Osteocyte (in vitro differentiated cells): ENCODE results near the gene MPDU1. TPM values are rescaled to one million over a fixed set of nuclear protein-coding genes. Genes with fewer than 3 reads are reported as not detected.

Experiments
- DNase-seq: peaks from one replicate; pipeline ENCODE4 v3.0.0; 2021; ENCODE audit warnings: mixed read lengths; ENCODE audit not compliant: unreplicated experiment; ENCODE audit errors: extremely low spot score
- H3K27ac Mint-ChIP-seq: one replicate; pipeline ENCODE4 v1.8.0; 2021; ENCODE audit warnings: mild to moderate bottlenecking, mixed read lengths; ENCODE audit not compliant: unreplicated experiment
- H3K27me3 Mint-ChIP-seq: one replicate; pipeline ENCODE4 v1.8.0; 2021; ENCODE audit warnings: mixed read lengths; ENCODE audit not compliant: unreplicated experiment
- H3K36me3 Mint-ChIP-seq: one replicate; pipeline ENCODE4 v1.8.0; 2021; ENCODE audit warnings: mixed read lengths; ENCODE audit not compliant: unreplicated experiment
- H3K4me1 Mint-ChIP-seq: one replicate; pipeline ENCODE4 v1.8.0; 2021; ENCODE audit warnings: mixed read lengths; ENCODE audit not compliant: unreplicated experiment
- H3K4me3 Mint-ChIP-seq: one replicate; pipeline ENCODE4 v1.8.0; 2021; ENCODE audit warnings: mild to moderate bottlenecking, moderate library complexity, mixed read lengths; ENCODE audit not compliant: unreplicated experiment
- H3K9me3 Mint-ChIP-seq: one replicate; pipeline ENCODE4 v1.8.0; 2021; ENCODE audit warnings: mixed read lengths; ENCODE audit not compliant: unreplicated experiment
- CTCF ChIP-seq: fragments of 200-600 bp; sonication (generic); IDR thresholded peaks from 2 replicates; pipeline ENCODE4 v1.5.0; 2021; ENCODE audit warnings: antibody characterized with exemption, mild to moderate bottlenecking, moderate library complexity
- total RNA-seq: library from RNA; stranded (reverse); gene quantifications from 2 replicates; pipeline ENCODE4 v1.2.1, GENCODE V29; 2021

The MPDU1 gene
- total RNA-seq, 1 donor from 2014 or later = 42.2 TPM

GRCh38 chr17:7557775-7558543 is 25.7 kb upstream of the MPDU1 start:
- Mint-ChIP-seq H3K27ac (peak overlapping the region; percentile 71), H3K9me3 (no peaks in the 10 kb centered on the region), H3K4me1 (peaks cover 32% of the 10 kb centered on the region), H3K27me3 (no peaks in the 10 kb centered on the region), H3K36me3 (no peaks in the 10 kb centered on the region), H3K4me3 (no peak overlapping the region)
- no peak for DNase-seq
- no peak for TF ChIP-seq CTCF

- DNase-seq = no peak
- Mint-ChIP-seq H3K36me3 (no peaks in the 10 kb centered on the region), H3K27ac (peak within 1 kb of the TSS; percentile 71), H3K4me1 (peaks cover 36% of the 10 kb centered on the region), H3K9me3 (no peaks in the 10 kb centered on the region), H3K27me3 (no peaks in the 10 kb centered on the region), H3K4me3 (no peak within 1 kb of the TSS)
- no peak for TF ChIP-seq CTCF
These were observed 24.9 kb upstream of the MPDU1 start, which contains the start of gene TNFSF13 for GRCh38 chr17:7558544-7559319. Gene TNFSF13, plus strand, starts transcription at chr17:7558750. Its CDS starts 290 bp downstream, at chr17:7559040.

DNA sequence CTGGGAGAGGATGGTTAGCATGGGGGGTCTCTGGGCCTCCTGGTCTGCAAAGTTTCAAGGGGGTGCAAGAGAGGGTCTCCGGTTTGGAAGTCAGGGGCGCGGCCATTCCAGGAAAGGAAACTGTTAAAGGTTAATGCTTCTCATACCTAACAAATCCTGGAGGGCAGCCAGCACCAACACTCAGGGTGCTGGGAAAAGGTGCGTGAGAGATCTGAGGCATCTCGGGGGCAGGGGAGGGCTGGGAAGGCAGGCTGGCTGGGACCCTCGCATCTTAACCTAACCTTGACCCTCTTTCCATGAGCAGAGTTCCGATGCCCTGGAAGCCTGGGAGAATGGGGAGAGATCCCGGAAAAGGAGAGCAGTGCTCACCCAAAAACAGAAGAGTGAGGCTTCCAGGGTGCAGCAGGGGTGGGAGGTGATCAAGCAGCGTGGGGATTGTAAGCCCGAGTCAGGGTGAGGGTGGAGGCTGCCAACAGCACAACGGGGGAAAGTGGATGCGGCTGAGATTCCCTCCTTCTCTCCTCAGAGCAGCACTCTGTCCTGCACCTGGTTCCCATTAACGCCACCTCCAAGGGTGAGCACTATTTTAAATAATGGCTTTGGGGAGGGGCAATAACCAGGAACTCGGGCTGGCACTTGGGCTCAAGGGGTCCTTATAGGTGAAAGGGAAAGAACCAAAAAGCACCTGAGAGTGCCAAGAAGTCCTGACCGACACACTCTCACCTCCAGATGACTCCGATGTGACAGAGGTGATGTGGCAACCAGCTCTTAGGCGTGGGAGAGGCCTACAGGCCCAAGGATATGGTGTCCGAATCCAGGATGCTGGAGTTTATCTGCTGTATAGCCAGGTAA is 24.1 kb upstream of the MPDU1 start:
- Mint-ChIP-seq H3K27me3 (no peaks in the 10 kb centered on the region), H3K9me3 (no peaks in the 10 kb centered on the region), H3K4me3 (no peak overlapping the region), H3K27ac (peak overlapping the region; percentile 89), H3K36me3 (no peaks in the 10 kb centered on the region), H3K4me1 (peaks cover 41% of the 10 kb centered on the region)
- TF ChIP-seq CTCF = no peak
- DNase-seq = no peak

- Mint-ChIP-seq H3K4me1 (peaks cover 41% of the 10 kb centered on the region), H3K4me3 (peak overlapping the region; percentile 88), H3K9me3 (no peaks in the 10 kb centered on the region), H3K27me3 (no peaks in the 10 kb centered on the region), H3K36me3 (no peaks in the 10 kb centered on the region), H3K27ac (peak overlapping the region; percentile 89)
- peak; percentile 54 for TF ChIP-seq CTCF
- DNase-seq = no peak
These were observed 23.3 kb upstream of the MPDU1 start for GRCh38 chr17:7560172-7561027.
